ENCODE measurements around the gene KCNJ13. TPM values are rescaled to one million over a fixed set of nuclear protein-coding genes. Genes with fewer than 3 reads are reported as not detected.

KCNJ13 gene
- not detected in 2 replicates for total RNA-seq (2014; rRNA removed; shearing (Covaris generic))

DNA sequence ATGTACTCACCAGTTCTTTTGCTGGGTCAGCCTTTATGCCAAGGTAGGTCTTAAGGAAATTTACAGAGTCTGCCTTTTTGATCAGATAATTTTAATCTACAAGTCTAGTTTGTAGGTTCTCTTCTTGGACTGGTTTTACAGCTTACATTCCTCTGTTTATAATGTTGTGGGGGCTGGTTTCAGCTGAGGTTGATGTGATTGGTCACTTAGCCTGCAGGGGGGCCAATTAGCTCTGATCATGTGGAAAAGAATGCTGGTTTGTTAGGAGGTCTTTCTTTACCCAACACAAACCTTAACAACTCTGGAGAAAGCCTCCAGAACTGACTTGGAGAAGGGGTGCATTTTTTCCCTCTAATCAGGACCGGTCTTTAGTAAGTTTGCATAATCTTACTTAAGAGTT is at the start of gene KCNJ13:
Gene KCNJ13 (minus strand): TSS at position 131 of the 400 bp plus-strand sequence. CDS start 5,203 bp downstream, outside the sequence.
- DNase-seq (ENCODE audit: low read depth), result no peak

DNA sequence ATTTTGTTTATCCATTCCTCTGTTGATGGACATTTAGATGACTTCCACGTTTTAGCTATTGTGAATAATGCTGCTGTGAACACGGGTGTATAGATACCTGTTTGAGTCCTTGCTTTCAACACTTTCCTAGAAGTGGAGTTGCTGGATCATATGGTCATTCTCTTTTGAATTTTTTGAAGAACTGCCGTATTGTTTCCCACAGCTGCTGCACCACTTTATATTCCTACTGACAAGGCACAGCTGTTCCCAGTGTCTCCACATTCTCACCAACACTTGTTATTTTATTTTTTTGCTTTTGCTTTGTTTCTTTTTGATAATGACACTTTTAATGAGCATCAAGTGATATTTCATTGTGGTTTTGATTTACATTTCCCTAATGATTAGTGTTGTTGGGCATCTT is 41.4 kb upstream of the KCNJ13 start:
- DNase-seq (ENCODE audit: low read depth), result no peak

DNA sequence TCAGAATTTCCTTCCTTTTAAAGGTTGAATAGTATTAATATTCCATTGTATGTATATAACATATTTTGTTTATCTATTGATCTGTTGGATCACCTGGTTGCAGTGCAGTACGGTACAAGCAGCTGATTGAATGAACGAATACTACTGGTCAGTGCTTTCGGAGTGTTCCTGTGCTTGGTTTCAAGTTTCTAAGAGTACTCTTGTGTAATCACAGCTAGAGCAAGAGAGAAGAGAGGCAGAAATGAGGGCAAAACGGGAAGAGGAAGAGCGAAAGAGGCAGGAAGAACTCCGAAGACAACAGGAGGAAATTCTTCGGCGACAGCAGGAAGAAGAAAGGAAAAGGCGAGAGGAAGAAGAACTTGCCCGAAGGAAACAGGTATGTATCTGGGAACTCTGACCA is 40.3 kb upstream of the KCNJ13 start:
- no peak for DNase-seq (ENCODE audit: low read depth)

DNA sequence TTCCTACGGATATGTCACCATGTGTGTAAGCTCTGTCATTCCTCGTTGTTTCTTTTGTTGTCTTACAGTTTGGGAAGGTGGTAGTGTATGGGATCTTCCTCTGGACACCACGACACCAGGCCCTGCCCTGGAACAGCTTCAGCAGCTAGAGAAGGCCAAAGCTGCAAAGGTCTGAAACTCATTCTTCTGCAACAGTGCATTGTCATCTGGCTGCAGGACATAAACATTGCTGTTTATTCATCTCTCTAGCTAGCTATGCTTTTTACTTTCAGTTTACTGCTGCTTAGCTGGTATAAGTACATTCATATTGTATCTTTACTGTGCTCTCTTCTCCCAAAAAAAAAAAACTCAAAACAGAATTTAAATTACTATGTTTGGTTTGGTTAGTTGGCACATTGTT is 39.2 kb upstream of the KCNJ13 start:
- no peak for DNase-seq (ENCODE audit: low read depth)

DNA sequence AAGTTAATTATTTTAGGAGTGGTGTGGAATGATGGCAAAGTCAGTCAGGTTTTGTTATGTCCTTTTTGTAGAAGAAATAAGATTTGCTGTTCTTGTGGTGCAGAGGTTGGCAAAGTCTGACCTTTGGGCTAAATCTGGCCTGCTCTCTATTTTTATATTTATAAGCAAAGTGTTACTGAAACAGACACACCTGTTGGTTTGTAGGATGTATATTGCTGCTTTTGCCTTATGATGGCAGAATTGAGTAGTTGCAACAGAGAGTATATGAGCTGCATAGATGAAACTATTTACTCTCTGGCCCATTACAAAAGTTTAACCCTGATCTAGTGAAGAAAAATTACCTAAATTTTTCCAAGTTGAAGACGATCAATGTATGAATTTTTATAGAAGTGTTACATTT is 34.1 kb upstream of the KCNJ13 start:
- DNase-seq (ENCODE audit: low read depth), result no peak

DNA sequence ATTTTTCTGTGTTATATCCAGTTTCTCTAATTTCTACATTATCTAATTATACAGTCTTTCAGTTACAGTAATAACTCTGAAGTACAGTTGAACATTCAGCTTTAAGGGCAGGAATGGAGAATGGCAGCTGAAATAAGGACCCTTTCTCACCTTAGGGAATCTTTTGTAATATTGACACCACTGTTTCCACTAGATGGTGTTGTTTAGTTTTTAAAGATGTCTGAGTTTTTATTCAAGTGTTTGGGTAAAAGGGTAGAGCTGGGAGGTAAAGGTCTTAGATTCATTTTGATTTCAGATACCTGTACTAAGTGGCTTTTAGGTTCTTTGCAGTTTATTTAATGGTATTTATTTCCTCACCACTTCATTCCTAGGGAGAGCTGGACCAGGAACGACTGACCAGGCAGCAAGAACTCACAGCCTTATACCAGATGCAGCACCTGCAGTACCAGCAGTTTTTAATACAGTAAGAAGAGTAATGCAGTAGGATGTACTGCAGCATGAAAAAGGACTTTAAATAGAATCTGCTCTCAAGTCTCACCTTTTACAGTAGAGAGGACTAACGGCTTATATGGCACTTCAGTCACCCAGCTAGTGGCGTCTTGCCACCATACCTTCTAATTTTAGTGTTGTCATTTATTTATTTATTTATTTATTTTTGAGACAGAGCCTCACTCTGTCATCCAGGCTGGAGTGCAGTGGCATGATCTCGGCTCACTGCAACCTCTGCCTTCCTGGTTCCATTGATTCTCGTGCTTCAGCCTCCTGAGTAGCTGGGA is 33.2 kb upstream of the KCNJ13 start:
- peak; percentile 4 for DNase-seq (ENCODE audit: low read depth)

DNA sequence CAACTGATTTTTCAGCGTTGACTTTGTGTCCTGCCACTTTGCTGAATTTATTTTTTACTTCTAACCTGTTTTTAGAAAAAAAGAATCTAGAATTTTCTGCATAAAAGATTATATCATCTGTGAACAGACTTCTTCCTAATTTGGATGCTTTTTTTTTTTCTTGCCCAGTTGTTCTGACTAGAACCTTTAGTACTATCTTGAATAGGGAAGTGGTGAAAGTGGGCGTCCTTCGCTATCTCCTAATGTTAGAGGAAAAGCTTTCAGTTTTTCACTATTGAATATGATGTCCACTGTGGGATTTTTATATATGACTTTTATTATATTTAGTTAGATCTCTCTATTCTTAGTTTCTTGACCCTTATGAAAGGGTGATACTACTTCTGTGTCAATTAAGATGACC is 25.7 kb upstream of the KCNJ13 start:
- no peak for DNase-seq (ENCODE audit: low read depth)

DNA sequence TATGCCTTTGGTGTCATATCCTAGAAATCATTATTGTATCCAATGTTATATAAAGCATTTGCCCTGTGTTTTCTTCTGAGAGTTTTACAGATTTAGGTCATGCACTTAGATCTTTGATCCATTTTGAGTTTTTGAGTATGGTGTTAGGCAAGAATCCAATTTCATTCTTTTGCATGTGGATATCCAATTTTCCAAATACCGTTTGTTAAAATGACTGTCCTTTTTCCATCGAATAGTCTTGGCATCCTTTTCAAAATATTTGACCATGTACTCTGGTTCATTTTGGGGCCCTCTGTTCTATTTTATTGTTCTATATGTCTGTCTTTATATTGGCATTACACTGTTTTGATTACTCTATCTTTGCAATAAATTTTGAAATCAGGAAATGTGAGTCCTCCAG is 23.8 kb upstream of the KCNJ13 start:
- no peak for DNase-seq (ENCODE audit: low read depth)

DNA sequence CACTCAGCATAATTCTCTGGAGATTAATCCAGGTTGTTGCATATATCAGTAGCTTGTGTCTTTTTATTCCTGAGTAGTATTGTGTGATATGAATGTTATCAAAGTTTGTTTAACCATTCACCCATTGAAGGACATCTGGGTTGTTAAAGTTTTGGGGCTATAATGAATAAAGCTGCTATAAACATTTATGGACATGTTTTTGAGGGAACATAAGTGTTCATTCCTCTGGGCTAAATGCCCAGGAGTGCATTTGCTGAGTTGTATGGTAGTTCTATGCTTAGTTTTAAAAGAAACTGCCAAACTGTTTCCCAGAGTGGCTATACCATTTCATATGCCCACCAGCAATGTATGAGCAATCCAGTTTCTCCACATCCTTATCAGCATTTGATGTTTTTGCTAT is 21.8 kb upstream of the KCNJ13 start:
- no peak for DNase-seq (ENCODE audit: low read depth)

DNA sequence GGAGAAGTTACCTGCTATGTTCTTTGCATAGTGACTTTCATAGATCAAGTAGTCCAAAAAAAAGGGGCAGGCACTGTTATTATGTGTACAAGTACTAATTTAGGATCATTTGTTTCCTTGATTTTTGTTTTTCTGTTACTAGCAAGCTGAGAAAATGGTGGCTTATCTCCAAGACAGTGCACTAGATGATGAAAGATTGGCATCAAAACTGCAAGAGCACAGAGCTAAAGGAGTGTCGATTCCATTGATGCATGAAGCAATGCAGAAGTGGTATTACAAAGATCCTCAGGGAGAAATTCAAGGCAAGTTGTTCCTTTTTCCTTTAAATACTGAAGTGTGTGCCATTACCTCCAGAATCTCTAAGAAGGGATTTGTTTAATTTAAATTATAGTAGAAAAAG is 19.6 kb upstream of the KCNJ13 start:
- DNase-seq (ENCODE audit: low read depth), result no peak

DNA sequence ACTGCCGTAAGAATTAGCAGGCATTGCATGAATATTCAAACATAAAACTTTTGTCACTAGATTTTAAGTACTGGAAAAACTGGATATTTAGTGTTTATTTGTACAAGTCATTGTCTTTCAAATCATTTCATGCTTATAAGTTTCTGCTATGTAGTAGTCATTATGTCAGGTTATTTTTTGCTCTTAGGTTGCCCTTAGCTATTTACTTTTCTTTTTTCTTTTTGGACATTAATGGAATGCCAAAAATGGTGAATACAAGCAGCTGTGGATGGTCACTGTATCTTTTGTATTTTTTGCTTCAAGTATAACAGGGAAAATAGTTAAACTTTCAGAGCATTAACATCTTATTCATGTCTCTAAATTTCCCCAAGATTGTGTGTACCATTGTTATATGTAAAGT is 18.6 kb upstream of the KCNJ13 start:
- no peak for DNase-seq (ENCODE audit: low read depth)

DNA sequence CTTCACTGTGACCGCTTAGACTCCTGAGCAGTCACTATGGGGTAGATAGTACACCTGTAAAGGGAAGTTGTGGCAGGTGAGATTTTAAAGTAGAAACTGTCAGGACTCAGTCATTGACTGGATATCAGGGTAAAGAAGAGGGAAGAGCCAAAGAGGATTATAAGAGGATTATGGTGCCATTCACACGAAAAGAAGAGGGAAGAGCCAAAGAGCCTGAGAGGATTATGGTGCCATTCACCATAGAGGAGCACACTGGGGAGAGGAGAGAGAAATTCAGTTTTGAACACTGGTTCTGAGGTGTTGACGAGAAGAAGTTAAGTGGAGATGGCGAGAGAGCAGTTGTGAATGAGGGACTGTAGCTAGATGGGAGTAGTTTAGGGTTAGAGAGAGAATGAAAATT is 16.9 kb upstream of the KCNJ13 start:
- no peak for DNase-seq (ENCODE audit: low read depth)

DNA sequence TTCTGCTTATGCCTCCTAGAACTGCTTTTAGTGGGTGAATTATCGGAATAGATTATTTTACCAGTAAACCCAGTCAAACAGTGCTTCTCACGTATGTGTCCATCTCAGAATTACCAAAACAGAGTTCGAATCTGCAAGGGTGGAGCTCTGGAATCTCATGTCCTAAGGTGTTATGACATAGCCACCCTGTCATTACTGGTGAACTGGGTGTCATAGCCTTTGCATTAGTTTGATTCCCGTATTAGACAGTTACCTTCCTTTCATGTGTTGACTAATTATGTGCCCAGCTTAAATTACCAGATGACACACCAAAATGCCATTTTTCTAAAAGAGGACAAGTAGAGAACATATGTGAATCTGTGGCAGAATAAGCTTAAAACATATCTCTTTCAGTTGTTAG is 15.2 kb upstream of the KCNJ13 start:
- no peak for DNase-seq (ENCODE audit: low read depth)

DNA sequence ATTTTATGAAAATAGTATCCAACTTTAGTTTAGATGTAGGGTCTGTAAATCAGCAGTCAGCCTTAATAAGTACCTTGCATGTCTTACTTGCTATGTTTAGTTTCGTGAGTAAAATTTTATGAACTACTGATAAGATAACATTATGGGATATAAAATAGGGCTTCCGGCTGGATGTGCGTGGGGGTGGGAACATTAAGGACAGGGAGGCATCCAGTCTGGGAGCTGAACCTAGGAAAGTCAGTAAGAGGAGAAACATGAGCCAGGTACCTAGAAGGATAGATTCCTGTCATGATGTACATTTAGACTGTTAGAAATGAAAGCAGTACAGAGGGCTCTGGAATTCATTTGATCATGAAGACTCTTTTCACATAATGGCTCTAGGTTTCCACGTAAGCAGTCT is 12.7 kb upstream of the KCNJ13 start:
- DNase-seq (ENCODE audit: low read depth), result no peak

DNA sequence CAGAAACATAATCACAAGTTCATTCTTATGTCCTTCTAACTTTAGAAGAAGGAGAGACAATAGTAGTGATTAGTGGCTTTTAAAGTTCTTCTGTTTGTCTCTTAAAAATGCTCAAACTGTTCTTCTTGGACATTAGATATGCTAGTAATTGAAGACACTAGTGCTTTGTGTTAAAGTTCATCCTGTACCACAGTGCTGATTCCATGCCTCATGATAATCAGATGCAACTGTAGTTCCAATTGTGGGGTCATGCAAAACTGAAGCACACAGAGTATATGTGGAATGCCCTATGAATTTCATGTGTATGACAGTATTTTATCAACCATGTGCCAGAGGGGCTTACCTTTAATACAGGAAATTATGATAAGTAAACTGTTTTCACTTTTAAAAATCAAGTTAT is 11.4 kb upstream of the KCNJ13 start:
- DNase-seq (ENCODE audit: low read depth), result no peak

DNA sequence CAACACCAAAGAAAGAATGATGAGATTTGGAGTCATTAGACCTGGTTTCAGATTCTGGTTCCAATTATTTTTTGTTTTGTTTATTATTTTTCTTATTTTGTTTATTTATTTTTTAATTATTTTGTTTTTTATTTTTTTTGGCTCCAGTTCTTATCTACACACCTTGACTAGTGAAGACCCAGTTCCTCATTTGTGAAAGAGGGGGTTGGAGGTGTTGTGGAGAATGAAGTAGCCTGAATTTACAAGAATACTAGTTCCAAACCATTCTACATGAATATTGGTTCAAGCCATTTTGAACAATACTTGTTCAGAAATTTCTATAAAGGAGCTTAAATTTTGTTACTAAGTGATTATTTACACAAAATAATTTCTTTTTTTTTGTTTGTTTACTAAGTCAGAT is 6.9 kb upstream of the KCNJ13 start:
- DNase-seq (ENCODE audit: low read depth), result no peak

DNA sequence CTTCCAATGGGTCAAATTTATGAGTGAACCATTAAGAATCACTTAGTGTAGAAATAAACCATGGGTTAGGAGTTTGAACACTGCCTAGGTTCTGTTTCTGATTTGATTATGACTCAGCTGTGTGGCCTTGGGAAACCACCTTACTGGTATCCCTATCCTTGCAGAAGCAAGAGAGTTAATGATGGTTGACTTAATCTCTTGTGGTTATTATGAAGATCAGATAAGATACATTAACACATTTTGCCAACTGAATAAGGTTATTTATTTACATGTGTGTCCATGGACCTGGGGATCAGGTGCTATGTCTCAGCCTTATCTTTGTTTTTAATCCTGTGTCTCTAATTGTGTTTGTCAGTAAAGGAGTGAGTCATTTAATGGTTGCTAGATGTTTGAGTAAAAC is 5.4 kb upstream of the KCNJ13 start:
- peak; percentile 90 for DNase-seq (ENCODE audit: low read depth)

DNA sequence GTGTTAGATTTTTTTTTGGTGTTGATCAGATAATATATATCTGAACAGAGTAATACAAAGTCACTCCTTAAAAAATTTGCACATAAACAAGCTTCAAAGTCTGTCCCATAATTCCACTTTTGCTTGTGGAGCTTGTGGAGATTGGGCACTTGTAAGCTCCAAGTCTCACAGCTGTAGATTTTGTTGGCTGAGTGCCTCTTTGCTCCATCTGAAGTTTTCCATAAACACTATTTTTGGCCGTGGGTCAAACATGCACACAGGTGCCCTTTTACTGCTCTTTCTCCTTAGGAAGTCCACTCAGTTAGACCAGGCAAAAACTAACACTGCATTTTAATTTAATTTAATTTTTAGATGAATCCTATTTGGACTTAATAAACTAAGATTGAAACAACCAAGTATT is 3.6 kb upstream of the KCNJ13 start:
- peak; percentile 22 for DNase-seq (ENCODE audit: low read depth)

DNA sequence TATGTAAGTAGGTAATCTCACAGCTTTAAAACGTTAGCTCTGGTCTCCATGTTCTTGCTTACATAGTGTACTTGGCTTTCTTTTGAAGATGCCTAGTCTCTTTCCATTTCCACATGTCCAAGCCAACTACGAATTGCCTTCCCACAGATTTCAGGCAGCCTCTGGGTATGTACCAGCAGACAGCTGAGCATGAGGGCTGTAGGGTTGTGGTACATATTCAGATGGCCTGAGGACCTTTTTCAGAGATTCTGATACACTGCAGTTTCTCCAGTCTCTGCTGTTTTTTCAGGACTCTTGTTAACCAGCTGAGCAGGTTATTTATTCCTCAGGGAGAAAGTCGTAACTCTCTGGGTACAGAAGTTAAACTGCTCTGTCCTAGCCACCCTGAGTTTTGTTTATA is 3.1 kb upstream of the KCNJ13 start:
- DNase-seq (ENCODE audit: low read depth), result no peak

DNA sequence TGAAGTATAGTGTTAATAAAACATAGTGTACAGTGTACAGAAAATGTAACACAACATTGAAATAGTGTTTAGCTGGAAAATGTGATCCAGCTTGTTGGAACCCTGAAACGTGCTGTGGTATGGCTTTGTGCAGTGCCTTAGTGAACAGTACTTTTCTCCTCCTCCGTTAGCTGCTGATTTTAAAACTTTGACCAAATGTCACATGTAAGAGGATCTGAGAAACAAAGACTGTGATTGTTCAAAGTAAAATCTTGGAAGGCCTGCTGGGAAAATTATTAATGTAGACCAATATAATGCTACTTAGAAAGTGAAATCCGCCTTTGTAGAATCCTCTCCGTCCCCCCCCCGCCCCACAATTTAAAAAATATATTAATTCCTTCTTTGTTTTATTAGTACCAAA is 911 bp upstream of the KCNJ13 start:
- DNase-seq (ENCODE audit: low read depth), result no peak

DNA sequence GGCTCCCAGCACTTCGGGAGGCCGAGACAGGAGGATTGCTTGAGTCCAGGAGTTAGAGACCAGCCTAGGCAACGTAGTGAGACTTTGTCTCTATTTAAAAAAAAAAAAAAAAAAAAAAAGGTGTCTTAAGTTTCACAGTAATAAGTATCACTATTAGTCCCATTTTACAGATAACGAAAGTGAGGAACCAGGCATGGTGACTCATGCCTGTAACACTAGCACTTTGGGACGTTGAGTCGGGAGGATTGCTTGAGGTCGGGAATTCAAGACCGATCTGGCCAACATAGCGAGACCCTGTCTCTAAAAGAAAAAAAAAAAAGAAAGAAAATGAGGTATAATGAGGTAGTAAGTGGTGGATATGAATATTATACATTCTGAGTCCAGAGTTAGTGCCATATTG is 2.5 kb downstream of the KCNJ13 start:
- no peak for DNase-seq (ENCODE audit: low read depth)

DNA sequence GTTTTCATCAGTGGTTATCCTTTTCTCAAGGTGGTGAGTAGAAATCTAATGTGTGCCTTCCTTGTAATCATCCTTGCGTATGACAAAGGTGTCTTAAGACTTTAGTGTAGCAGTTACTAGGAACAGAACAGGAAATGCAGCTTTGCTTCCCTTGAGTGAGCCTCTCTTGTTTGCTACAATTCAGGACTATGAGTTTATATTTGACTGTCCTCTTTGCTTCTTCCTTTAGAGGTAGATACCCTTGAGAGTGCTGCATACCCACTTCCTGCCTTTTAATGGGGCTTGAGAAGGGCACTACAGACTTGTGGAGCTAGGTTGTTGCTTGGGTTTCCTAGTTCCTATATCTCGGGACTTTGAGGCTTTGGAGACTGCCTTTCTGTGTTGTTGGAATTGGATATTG is 3.8 kb downstream of the KCNJ13 start:
- no peak for DNase-seq (ENCODE audit: low read depth)

DNA sequence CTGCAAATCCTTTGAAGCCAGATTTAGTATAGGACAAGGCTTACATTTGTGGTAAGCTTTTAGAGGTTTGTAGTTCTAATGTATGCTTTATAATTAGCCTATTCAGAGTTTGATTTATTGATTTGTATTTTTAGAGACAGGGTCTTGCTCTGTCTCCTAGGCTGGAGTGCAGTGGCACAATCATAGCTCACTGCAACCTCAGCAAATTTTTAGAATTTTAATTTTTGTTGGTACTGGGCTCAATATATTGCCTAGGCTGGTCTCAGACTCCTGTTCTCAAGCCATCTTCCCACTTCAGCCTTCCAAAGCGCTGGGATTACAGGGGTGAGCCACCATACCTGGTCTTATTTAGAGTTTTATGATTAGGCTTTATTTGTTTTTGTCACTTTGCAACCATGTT is 4.5 kb downstream of the KCNJ13 start:
- DNase-seq (ENCODE audit: low read depth), result no peak

DNA sequence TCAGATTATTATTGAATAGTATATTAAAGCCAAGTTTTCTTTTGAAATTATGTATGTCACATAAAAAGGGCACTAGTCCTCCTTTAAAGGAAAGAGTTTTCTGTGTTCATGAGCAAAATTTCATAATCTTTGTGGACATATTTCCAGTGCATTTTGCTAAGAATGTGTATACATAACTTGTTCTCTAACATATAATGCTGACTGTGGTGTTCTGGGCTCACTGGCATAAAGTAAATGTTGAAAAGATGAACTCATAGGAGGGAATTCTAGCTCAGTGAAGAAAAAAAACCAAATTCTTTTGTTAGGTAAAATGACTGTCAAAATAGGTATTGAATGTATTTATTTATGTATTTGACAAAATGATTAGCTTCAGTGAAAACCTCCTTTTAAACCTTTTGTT is 6.2 kb downstream of the KCNJ13 start:
- no peak for DNase-seq (ENCODE audit: low read depth)

All from M059J (cell line).